GM21786 (cell line): ENCODE measurements around the gene IRAK2.

Source experiments
- ATAC-seq: cut with Tn5 transposase; IDR thresholded peaks from one replicate; pipeline ENCODE4 v1.9.1; 2021; ENCODE audit not compliant: unreplicated experiment

The IRAK2 gene

GRCh38 chr3:10279384-10280176, 114.9 kb downstream of the IRAK2 start:
- no peak for ATAC-seq

DNA sequence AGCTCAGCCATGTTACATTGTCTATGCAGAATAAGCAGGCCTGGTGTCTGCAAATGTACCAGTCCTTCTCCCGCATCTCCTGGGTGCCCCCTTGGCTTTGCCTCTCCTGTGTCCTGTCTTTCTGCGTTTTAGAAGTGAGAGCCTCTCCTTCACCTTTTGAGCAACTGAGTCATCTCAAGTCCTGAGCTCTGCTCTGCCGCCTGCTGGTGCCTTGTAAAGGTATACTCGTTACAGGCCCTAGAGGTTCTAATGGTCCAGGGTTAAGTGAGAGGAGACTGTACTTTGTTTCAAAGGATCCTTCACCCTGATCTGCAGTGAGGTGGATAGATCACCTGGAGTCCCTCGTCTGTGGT, 115.4 kb downstream of the IRAK2 start:
- ATAC-seq: no peak

- ATAC-seq: no peak
Observed at GRCh38 chr3:10280571-10280970, 115.9 kb downstream of the IRAK2 start.

- ATAC-seq: no peak
Observed at GRCh38 chr3:10281951-10282350, 117.2 kb downstream of the IRAK2 start.

- no peak for ATAC-seq
Observed at GRCh38 chr3:10283638-10284037, 118.9 kb downstream of the IRAK2 start.

- peak; percentile 37 for ATAC-seq
Observed at GRCh38 chr3:10284496-10284895, 119.8 kb downstream of the IRAK2 start.

- ATAC-seq: no peak
Observed at GRCh38 chr3:10285272-10286132, 120.8 kb downstream of the IRAK2 start.

DNA sequence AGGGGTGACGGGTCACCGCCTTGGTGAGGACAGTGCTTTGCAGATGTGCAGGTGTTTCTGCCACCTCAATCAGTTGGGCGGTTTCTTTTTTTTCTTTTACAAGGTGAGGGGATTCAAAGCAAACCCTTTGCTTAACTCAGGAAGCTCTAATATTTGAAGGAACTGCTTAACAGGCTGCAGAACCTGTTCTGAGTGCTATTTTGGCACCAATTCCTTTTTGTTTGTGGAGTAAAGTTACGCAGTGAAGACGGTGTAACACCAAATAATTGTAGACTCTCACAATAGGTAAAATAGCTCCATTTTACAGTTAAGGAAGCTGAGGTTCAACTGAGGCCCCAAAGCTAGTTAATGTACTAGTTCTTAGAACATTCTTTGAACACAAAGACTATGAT, 121.4 kb downstream of the IRAK2 start:
- no peak for ATAC-seq

- ATAC-seq: no peak
Observed at GRCh38 chr3:10286596-10287295, 122.0 kb downstream of the IRAK2 start.

DNA sequence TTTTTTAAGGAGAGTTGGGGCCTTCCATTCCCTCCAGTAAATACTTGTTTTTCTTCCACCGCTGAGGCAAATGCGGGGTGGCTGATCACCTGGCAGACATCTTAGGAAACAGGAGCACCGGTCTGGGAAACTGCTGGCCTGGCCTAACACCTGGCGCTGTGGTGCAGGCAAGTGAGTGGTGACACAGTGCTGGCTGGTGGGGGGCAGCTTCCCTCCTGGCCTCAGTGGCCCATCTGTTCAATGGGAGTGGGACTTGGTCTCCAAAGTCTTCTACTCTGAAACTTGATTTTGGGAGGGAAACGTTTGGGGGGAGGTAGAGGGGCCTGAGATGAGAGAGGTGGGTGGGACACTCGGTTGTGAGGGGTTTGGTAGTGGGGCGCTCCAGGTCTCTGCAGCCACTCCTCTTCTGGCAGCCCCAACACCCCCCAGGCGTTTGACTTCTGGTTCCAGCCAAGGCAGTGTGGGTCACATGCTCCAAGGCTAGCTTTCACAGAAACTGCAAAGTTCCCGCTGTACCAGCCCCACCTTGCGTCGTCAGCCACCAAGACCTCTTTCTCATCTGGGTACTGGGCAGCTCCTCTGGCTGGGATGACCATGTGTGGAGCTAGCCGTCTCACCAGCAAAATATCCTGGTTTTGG, 123.3 kb downstream of the IRAK2 start:
- no peak for ATAC-seq

DNA sequence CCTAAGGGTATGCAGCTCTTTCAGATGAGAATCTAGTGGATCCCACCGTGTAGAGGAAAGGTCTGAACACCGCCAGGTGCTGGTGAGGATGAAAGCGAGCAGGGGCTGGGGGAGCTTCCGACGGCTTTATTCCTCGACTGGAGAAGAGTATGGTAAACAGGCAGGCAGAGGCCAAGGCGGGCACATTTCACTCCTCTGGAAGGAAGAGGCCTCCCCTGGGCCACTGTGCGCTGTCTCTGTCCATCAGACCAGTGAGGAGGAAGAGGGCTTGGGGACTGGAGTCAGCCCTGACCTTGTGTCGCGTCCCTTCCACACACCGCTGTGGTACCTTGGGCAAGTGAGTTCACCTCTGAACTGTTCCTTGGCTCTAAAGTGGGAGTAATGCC, 123.8 kb downstream of the IRAK2 start:
- ATAC-seq: no peak

DNA sequence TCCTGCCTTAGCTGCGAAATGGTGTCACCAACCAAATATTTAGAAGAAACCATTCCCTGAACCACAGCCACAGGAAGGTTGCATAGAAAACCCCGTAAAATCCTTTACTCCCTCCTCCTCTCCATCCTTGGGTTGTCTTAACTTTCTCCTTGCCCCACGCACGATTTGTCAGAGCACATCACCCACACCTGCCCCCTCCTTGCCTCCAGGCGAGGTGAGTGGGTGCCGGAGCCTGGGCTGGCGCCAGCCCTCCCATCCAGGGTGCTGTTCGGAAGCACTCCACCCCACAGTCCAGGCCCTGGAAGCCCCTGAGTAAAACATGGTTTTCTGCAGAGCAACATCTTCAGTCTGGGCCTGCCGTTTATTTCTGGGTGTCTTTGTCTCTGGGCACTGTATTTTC, 124.4 kb downstream of the IRAK2 start:
- no peak for ATAC-seq

DNA sequence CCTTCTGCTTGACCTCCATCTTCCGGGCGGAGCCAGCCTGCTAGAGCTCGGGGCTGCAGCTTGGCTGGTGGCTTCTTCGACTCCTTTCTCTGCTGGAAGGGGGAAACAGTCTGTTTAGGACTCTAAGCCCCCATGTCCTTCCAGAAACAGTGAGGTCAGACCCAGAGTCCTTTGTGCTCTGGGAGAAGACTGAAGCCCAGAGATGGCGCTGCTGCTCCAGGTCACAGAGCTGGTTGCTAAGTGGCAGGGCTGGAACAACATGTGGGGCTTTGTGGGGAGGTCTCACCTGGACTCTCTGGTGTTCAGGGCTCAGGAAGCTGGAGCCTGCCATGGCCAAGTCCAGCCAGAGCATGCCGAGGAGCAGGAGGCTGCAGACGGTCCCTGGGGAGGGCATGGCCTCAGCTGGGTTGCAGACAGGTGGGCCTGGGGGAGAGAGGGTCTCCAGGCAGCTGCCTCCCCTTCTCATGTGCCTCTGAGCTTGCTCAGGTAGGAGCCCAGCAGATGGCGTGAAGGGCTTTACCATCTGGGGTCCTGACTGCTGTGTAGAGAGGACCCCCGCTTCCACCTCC, 125.2 kb downstream of the IRAK2 start:
- no peak for ATAC-seq

DNA sequence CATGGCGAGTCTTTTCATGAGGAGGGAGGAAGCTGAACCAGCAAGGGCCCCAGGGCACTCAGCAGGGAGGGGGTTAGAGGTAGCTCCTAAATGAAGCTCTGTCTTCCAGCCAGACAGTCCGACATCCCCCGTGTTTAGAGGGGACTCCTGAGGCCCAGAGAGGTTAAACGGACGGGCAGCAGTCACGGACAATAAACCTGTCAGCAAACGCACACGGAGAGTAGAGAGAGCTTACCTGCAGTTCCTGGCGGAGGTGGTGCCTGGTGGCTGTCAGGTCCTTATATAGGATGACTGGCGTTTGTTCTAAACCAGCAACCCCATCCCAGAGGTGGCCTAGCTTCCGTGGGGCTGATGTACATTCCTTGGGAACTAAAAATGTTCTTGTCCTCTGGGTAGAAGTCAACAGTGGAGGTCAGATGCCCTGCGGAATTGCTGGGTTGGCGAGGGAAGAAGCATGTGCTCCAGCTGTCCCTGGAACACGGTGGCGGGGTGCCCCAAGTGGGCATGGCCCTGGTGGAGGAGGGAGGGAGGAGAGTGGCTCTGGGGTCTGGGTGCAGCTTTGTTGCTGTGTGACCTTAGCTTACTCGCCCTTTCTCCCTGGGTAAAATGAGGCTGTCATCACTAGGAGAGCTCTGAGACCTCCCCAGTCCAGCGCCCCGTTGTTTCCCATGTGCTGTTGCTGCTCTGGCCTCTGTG, 125.9 kb downstream of the IRAK2 start:
- ATAC-seq: no peak

GRCh38 chr3:10291641-10292040, 126.9 kb downstream of the IRAK2 start:
- ATAC-seq: no peak

- ATAC-seq: peak; percentile 72
Observed at GRCh38 chr3:10292505-10293419, 128.0 kb downstream of the IRAK2 start, which contains the start of gene GHRL. GHRL (minus strand) TSS chr3:10292947; CDS start chr3:10290180, 2,767 bp downstream.
